ENCODE data around the gene PTPRM.
"Not testable (repeated sequence)": the region's sequence is repeated elsewhere in the genome, so short reads cannot be mapped to it uniquely, and the experiment has no call there.

Gene PTPRM

DNA sequence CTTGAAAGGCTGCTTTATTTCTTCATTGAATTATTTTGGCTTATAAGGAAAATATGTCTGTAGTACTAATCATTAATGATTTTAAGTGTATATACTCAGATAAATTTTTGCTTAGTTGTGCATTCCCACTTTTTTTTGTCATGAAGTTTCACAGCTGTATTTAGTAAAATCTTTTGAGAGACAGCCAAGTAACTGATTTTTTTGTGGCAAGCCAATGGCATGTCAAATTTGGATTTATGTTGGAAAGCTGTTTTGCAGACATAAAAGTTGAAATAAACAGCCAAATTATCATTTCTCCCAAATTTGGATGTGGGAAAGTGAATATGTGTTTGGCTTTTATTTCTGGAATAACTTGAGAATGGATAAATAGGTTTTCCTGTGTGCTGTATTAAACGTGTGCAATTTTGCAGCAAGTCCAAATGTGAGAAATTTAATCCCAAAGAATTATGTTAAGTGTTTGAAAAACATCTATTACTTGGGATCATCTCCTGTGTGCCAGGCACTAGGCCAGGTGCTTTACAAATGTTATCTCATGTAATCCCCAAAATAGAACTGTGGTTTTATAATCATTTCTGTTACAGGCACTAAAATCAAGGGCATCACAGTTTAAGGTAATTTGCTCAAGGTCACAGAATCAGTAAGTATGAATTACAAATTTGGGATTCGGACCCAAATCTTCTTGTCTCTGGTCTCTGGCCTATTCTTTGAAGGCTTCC is 160.4 kb downstream of the PTPRM start:
- DNase-seq (ENCODE audit: low spot score): no peak

DNA sequence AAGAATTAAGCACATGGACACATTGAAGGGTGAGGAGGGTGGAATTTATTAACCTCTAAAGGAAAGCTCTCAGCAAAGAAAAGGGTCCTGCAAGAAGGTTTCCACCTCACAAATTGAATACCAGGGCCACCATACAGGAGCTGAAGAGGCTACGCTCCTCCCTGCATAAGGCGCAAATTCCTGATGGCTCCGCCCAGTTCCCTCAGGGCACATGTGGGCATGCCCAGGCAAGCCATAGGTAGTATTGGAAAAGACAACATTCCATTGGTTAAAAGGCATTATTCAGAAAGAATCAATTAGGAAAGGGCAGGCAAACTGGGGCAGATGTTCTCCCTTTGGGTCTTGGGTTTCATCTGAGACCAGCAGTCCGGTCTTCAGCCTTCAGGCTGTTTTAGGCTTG is 161.2 kb downstream of the PTPRM start:
- DNase-seq (ENCODE audit: low spot score): no peak

- no peak for DNase-seq (ENCODE audit: low spot score)
Observed at GRCh38 chr18:7729868-7730267, 162.8 kb downstream of the PTPRM start.

GRCh38 chr18:7730682-7731081 is 163.6 kb downstream of the PTPRM start:
- DNase-seq (ENCODE audit: low spot score): no peak

DNA sequence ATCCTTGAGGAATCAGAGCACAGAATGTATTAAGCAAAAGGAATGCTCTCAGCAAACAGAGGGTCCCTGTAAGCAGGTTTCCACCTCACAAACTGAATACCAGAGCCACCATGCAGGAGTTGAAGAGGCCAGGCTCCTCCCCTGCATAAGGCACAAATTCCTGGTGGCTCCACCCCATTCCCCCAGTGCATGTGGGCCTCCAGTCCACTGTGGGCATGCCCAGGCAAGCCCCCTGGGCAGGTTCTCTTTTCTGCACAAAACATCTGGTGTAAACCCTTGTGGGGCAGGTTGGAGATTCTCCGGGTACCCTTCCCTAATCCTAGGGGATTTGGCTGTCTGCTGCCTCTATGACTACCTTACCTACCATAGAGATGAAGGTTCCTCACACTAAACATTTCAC is 166.5 kb downstream of the PTPRM start:
- DNase-seq (ENCODE audit: low spot score): no peak

DNA sequence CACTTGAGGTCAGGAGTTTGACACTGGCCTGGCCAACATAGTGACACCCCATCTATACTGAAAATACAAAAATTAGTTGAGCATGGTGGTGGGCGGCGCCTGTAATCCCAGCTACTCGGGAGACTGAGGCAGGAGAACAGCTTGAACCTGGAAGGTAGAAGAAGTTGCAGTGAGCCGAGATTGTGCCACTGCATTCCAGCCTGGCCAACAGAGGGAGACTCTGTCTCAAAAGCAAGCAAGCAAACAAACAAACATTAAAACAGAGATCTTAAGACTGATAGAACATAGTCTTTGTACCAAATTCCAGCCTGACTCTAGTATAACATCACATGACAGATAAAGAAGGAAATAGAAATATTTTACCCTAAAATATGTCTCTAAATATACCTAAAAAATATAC is 168.1 kb downstream of the PTPRM start:
- no peak for DNase-seq (ENCODE audit: low spot score)

DNA sequence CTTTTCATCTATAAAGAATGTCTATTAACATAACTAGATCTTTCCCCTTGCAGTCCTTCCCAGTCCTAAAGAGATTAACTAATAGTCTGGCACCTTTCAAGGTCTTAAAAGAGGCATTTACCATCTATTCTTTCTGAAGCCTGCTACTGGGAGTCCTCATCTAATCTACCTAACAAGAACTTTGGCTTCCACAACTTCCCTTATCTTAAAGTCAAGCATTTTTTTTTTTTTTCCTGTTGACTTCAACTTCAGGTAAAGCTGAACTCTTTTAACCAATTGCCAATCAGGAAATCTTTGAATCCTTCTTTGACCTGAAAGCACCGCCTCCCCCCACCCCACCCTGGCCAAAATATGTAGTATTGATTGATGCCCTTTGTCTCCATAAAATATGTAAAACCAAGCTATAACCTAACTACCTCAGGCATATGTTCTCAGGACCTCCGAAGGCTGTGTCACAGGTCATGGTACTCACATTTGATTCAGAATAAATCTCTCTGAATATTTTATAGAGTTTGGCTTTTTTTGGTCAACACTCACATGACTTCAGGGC is 168.6 kb downstream of the PTPRM start:
- no peak for DNase-seq (ENCODE audit: low spot score)

DNA sequence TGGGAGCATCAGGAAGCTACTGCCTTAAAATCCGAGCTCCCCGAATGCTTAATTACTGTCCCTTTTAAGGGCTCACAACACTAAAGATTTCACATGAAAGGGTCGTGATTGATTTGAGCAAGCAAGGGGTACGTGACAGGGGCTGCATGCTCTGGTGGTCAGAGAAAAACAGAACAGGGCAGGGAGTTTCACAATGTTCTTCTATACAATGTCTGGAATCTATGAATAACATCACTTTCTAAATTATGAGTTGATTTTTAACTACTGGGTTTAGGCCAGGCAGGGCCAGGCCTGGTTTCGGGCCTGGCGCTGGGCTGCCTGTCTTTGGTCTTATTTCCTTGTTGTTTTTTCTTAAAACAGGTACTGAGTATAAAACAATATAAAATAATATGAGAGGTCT is 169.4 kb downstream of the PTPRM start:
- DNase-seq (ENCODE audit: low spot score): not testable (repeated sequence)

DNA sequence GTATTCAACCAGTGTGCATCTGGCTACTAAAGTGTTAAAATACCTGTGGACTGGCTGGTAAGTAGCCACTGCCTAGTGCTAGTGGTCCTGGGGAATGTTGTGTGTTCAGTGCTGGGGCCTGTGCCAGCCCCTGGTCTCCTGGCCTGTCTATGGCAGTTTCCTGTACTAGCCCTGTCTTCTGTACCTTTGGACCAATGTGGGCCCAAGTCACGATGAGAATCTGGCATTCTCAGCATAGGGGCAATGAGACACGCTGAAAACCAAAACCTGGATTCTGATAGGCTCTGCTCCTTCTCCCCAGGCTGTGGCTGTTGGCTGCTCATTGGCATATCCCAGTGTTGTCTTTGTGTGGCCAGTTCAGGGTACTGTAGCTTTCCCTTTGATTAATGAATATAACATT is 170.4 kb downstream of the PTPRM start:
- DNase-seq (ENCODE audit: low spot score): no peak

- DNase-seq (ENCODE audit: low spot score): no peak
Observed at GRCh38 chr18:7740821-7741220, 173.7 kb downstream of the PTPRM start.

GRCh38 chr18:7741640-7742039 is 174.5 kb downstream of the PTPRM start:
- no peak for DNase-seq (ENCODE audit: low spot score)

- DNase-seq (ENCODE audit: low spot score): no peak
Observed at GRCh38 chr18:7742224-7742623, 175.1 kb downstream of the PTPRM start.

DNA sequence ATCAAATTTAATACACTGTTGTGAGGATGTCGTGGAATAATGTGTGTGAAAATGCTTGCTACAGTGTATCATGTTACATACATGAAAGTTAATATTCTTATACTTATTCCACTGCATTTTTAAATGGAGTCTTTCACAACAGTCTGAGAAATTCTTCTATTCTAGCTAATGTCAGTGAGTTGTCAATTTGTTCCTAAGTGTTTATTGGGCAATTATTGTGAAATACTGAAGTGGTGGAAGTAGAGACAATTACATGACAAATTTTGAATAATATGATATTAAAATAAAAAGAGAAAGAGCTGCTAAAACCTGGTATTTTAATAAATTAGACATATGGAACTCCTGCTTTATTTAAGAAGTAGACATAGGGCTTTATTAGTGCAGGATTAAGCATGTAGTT is 176.1 kb downstream of the PTPRM start:
- no peak for DNase-seq (ENCODE audit: low spot score)

DNA sequence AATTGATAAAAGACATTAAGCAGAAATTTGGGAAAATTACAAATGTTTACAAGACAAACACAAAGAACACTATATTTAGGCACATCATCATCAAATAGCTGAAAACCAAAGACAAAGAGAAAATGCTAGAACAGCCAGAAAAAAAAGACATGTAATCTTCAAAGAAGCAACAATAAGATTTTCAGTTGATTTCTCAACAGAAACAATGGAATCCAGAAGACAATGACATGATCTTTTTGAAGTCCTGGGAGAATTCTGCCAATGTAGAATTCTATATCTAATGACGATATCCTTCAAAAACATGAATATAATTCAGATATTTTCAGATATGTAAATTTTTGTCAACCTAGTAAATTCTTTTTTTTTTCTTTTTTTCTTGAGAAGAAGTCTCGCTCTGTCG is 179.0 kb downstream of the PTPRM start:
- no peak for DNase-seq (ENCODE audit: low spot score)

- DNase-seq (ENCODE audit: low spot score): no peak
Observed at GRCh38 chr18:7748251-7749007, 181.3 kb downstream of the PTPRM start.

- no peak for DNase-seq (ENCODE audit: low spot score)
Observed at GRCh38 chr18:7749008-7749405, 181.9 kb downstream of the PTPRM start.

DNA sequence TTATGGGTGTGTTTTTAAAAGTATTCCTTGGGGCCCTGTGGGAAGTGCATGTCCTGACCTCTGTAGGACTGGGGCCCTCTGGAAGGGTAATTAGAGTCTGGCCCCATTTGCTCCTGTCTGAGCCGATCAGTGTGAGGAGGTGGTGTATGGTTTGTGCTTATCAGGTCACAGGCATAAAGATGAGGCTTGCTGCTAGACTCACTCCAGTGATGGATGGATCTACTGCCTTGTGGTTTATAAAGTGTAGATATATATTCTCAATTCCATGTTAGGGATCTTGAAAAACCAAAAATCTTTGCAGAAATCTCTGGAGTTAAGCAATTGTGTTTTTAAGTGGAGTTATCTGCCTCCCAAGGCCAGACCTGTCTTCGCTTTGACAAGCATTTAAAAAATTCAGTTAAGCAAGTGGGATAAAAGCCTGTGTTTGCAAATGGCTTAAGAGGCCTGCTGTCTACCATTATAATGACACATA is 182.4 kb downstream of the PTPRM start:
- DNase-seq (ENCODE audit: low spot score): no peak

DNA sequence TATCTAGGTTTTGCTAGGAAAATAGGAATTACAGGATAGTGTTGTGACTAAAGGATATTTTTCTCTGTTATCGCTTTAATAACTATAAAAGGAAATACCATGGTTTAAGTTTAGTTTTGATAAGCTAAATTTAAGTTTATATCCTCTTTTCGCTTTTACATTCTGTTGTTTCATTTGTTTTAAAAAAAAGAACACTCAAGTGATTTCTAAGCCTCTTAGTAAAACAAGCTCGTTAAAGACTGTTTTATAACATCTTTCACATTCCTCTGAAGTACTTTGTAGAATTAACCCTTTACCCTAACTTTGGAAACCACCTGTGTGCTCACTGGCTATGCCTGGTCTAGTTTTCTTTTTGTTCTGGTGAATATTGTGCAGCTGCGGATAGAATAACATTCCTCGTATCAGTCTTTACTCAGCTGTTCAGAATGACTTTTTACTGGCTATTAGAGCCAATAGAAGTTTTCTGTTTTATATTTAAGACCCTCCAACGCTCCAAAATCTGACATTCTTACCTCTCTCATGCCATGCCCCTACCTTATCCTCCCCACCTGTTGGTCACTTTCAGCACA is 183.1 kb downstream of the PTPRM start:
- no peak for DNase-seq (ENCODE audit: low spot score)

- DNase-seq (ENCODE audit: low spot score): no peak
Observed at GRCh38 chr18:7750966-7751365, 183.8 kb downstream of the PTPRM start.

- no peak for DNase-seq (ENCODE audit: low spot score)
Observed at GRCh38 chr18:7754258-7754657, 187.1 kb downstream of the PTPRM start.

DNA sequence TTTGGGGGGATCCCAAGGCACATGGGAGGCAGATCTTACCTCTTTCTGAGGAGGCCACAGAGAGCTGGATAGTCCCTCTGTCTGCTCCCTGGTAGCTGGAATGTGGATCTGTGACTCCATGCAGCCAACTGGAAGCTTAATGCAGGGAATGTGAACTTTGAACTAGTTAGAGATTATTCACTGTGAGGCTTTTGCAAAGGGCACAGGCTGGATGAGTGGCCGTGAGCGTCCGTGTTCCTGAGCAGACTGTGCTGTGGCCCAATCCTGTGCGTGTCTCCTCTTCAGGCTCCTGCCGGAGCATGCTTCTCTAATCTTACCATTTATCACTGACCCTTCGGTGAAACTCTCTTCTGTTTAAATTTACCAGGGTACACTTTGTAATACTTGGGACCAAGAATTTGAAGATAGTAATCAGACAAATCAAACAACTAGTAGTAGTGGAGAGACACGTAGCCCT is 187.6 kb downstream of the PTPRM start:
- DNase-seq (ENCODE audit: low spot score): no peak

GRCh38 chr18:7755753-7756475 is 188.8 kb downstream of the PTPRM start:
- DNase-seq (ENCODE audit: low spot score): no peak
